Stimulated activated CD4-positive, alpha-beta T cell treated with anti-CD3 and anti-CD28 coated beads, Interleukin-4, amount 100 ng/mL, for 48 hours (primary cell): ENCODE results near the gene YIPF5.

Experiments used
- DNase-seq, 2 donors: peaks; one replicate each; pipeline ENCODE4 v3.0.0-alpha.2; 2020; ENCODE audit warnings: low read depth in 2 of 2

YIPF5 gene

GRCh38 chr5:144125163-144125726 lies 45.2 kb downstream of the YIPF5 start:
- no peak for DNase-seq

GRCh38 chr5:144122641-144123040 lies 47.8 kb downstream of the YIPF5 start:
- no peak for DNase-seq

GRCh38 chr5:144122081-144122480 lies 48.4 kb downstream of the YIPF5 start:
- DNase-seq, result no peak

- DNase-seq, result no peak
These were observed 48.9 kb downstream of the YIPF5 start for GRCh38 chr5:144121577-144121976.

GRCh38 chr5:144120661-144121180 lies 49.7 kb downstream of the YIPF5 start:
- no peak for DNase-seq

GRCh38 chr5:144117412-144117811 lies 53.0 kb downstream of the YIPF5 start:
- no peak for DNase-seq

GRCh38 chr5:144114571-144114970 lies 55.9 kb downstream of the YIPF5 start:
- DNase-seq, result no peak
